Upper lobe of left lung (tissue), 6 donors: ENCODE measurements around the gene TPBGL. TPM values are rescaled to one million over a fixed set of nuclear protein-coding genes. Genes with fewer than 3 reads are reported as not detected.

Experiments used
- ATAC-seq, 2 donors: fragments of 200-7000 bp; cut with Tn5 transposase; one replicate each; pipeline ENCODE4 v1.9.1; 2022; ENCODE audit warnings: mild to moderate bottlenecking in 2 of 2, moderate library complexity in 2 of 2; ENCODE audit not compliant: low FRiP score in 2 of 2
- DNase-seq, 2 donors: peaks; one replicate each; pipeline ENCODE4 v3.0.0-alpha.2; 2019 to 2020
- H3K27ac ChIP-seq, 4 donors: fragments of 200-600 bp; sonication (generic); one replicate each; pipeline ENCODE4 v1.5.1; 2016 to 2019
- H3K27me3 ChIP-seq, 4 donors: fragments of 200-600 bp; sonication (generic); one replicate each; pipeline ENCODE4 v1.5.1; 2017 to 2019
- H3K36me3 ChIP-seq, 4 donors: fragments of 200-600 bp; sonication (generic); one replicate each; pipeline ENCODE4 v1.5.1; 2016 to 2019
- H3K4me1 ChIP-seq, 4 donors: fragments of 200-600 bp; sonication (generic); one replicate each; pipeline ENCODE4 v1.5.1; 2018 to 2019
- H3K4me3 ChIP-seq, 4 donors: fragments of 200-600 bp; sonication (generic); one replicate each; pipeline ENCODE4 v1.5.1; 2017 to 2019; ENCODE audit warnings: mild to moderate bottlenecking in 2 of 4, moderate library complexity in 1 of 4
- H3K9me3 ChIP-seq, 4 donors: fragments of 200-600 bp; sonication (generic); one replicate each; pipeline ENCODE4 v1.5.1; 2018 to 2019
- CTCF ChIP-seq, 6 experiments: fragments of 450-650 bp in 4 of 6; fragments of 200-600 bp in 2 of 6; sonication (generic) in 2 of 6; IDR thresholded peaks; one replicate each; pipeline ENCODE4 v1.5.1; 2016 to 2019; ENCODE audit warnings: antibody characterized with exemption in 6 of 6
- EP300 ChIP-seq, 4 donors: sonication (generic); formaldehyde crosslinking; IDR thresholded peaks; one replicate each; pipeline ENCODE4 v1.5.1; 2017; ENCODE audit warnings: antibody characterized with exemption in 4 of 4, control low read depth in 2 of 4
- POLR2A ChIP-seq, 4 donors: fragments of 450-650 bp; IDR thresholded peaks; one replicate each; pipeline ENCODE4 v1.5.1; 2016 to 2017; ENCODE audit warnings: antibody characterized with exemption in 4 of 4, mild to moderate bottlenecking in 2 of 4
- POLR2AphosphoS5 ChIP-seq, 2 donors: sonication (generic); formaldehyde crosslinking; IDR thresholded peaks; one replicate each; pipeline ENCODE4 v1.5.1; 2017; ENCODE audit warnings: antibody characterized with exemption in 2 of 2
- WGBS, 2 donors: methylation state at CpG; one replicate each; pipeline ENCODE4 v1.1.5; 2017 to 2018; 5-methylcytosine and 5-hydroxymethylcytosine counted together
- total RNA-seq, 6 donors: library from RNA; depleted of rRNA in 4 of 6; stranded (reverse); fragments of >200 nt in 4 of 6; gene quantifications; one replicate each; pipeline versions ENCODE4 v1.1.0 to v1.2.1, GENCODE V29; 2016 to 2021
- donor health status: DM: no; HTN: no; CAD: no; lungs with moderate emphysema.
- donor health status: DM: no; HTN: yes; CAD: no; lungs with severe emphysema.

The TPBGL gene
- total RNA-seq, 6 donors from 2014 or later, result 0.22 to 0.94 (median 0.70) TPM; not detected in 2

DNA sequence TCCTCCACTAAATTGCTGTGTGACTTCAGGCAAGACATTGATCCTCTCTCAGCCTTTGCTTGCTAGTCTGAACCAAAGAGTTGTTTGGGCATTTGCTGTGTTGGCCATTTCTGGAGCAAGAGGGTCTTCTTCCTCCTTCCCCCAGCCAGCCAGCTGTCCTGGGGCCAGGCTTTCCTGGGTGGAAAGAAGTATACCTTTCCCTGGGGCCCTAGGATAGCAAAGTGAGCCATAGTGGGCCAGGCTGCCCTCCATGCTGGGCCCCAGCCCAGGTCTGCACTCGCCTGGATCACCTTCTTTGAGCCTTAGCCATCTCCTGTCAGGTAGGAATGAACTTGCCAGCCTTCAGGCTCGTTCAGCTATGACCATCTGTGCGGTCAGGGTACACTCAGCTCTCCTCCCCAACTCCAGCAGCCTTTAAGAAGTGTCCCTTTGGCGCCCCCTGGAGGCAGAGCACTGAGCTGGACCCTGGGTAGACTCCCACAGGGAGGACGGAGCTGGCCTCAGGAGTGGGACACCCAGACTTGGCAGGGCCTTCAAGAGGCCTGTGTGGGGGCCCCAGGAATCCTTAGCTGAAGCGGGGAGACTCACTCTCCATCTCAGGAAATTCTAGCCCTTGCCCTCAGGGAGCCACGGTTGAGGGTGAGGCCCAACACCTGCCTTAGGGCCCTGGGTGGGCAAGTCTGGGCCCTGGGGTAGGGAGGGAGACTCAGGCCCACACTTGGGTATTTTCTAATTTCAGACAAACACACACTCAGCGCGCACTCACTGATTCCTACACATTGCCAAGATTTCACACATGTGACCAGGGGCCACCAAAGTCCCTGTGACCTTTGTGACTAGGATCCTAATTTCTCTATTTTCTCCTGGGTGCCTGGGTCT is 35.6 kb upstream of the TPBGL start:
- peak overlapping the region in 2 of 4 donors; percentile 3 to 59 for H3K27ac ChIP-seq
- WGBS, 2 donors, result 25 to 72% methylated on average over 3 to 7 of the region's 9 CpGs
- peaks cover 0 to 3% (median 1%) of the 10 kb centered on the region in 4 donors for H3K36me3 ChIP-seq
- DNase-seq (peak in 1 of 2 donors; percentile 84), ATAC-seq (peak; percentile 83 to 90)
- H3K4me1 ChIP-seq, result peaks cover 0 to 18% (median 10%) of the 10 kb centered on the region in 4 donors
- H3K4me3 ChIP-seq, result no peak overlapping the region
- H3K27me3 ChIP-seq, result no peaks in the 10 kb centered on the region
- TF ChIP-seq CTCF (IDR thresholded peaks at IDR 0.05) (peak; percentile 80 to 89 (median 88)), EP300 (IDR thresholded peaks at IDR 0.05) (no peak)
- H3K9me3 ChIP-seq, result no peaks in the 10 kb centered on the region

DNA sequence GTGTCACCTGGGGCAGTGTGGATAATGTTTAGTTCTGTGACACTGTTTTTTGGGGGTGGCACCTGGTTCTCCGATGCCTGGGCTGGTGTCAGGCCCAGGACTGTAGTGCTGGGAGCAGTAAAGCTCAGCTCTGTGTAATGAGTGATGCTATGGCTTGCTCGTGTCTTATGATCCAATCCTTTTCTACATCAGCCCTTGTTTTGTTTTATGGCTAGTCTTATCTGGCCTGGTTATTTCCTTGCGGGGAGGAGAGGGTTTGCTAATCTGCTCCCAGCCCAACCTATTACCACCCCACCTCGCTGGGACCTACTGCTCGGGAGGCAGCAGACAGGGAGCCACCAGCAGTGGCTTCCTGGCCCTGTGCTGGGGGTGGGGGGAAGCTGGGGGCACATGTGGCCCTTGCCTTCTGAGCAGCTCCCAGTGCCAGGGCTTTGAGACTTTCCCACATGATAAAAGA is 35.0 kb upstream of the TPBGL start:
- no peak for TF ChIP-seq CTCF (IDR thresholded peaks at IDR 0.05)

GRCh38 chr11:75208446-75208845 is 32.1 kb upstream of the TPBGL start:
- DNase-seq, result no peak
- Histone ChIP-seq H3K4me3 (no peak overlapping the region), H3K36me3 (no peaks in the 10 kb centered on the region), H3K4me1 (peaks cover 0 to 18% (median 10%) of the 10 kb centered on the region in 4 donors), H3K27ac (no peak overlapping the region), H3K27me3 (no peaks in the 10 kb centered on the region), H3K9me3 (no peaks in the 10 kb centered on the region)
- TF ChIP-seq EP300 (IDR thresholded peaks at IDR 0.05) (no peak), POLR2A (IDR thresholded peaks at IDR 0.05) (no peak), CTCF (IDR thresholded peaks at IDR 0.05) (no peak), POLR2AphosphoS5 (IDR thresholded peaks at IDR 0.05) (no peak)
- 23 to 32% methylated on average over 2 of the region's 2 CpGs for WGBS, 2 donors
- ATAC-seq, result peak in 1 of 2 donors; percentile 7

More for the DNA sequence above, 35.0 kb upstream of the TPBGL start:
- Histone ChIP-seq H3K4me3 (no peak overlapping the region), H3K27ac (no peak overlapping the region), H3K9me3 (no peaks in the 10 kb centered on the region), H3K36me3 (peaks cover 0 to 3% (median 1%) of the 10 kb centered on the region in 4 donors), H3K4me1 (peaks cover 0 to 18% (median 10%) of the 10 kb centered on the region in 4 donors), H3K27me3 (no peaks in the 10 kb centered on the region)
- WGBS, 2 donors, result 82 to 84% methylated on average over 5 of the region's 5 CpGs
- ATAC-seq, result no peak
- DNase-seq, result no peak

- 85% methylated on average over 5 of the region's 5 CpGs for WGBS, 2 donors
- peaks cover 0 to 12% (median 6%) of the 10 kb centered on the region in 4 donors for H3K4me1 ChIP-seq
- no peak for TF ChIP-seq POLR2A (IDR thresholded peaks at IDR 0.05)
- TF ChIP-seq CTCF (IDR thresholded peaks at IDR 0.05), result no peak
- no peak for TF ChIP-seq POLR2AphosphoS5 (IDR thresholded peaks at IDR 0.05)
- no peak for TF ChIP-seq EP300 (IDR thresholded peaks at IDR 0.05)
- H3K9me3 ChIP-seq, result no peaks in the 10 kb centered on the region
- H3K4me3 ChIP-seq, result no peak overlapping the region
- no peak overlapping the region for H3K27ac ChIP-seq
- H3K27me3 ChIP-seq, result no peaks in the 10 kb centered on the region
- ATAC-seq (no peak), DNase-seq (no peak)
- no peaks in the 10 kb centered on the region for H3K36me3 ChIP-seq
Measured at GRCh38 chr11:75212411-75212810, 28.2 kb upstream of the TPBGL start.
